SU-DHL-6 (cell line): ENCODE data around the gene GRIN2A.

ENCODE experiments used
- CTCF ChIP-seq: fragments of 200-600 bp; sonication (generic); IDR thresholded peaks from one replicate; pipeline ENCODE4 v1.5.1; 2017; ENCODE audit warnings: antibody characterized with exemption, mild to moderate bottlenecking, low read length, moderate library complexity; ENCODE audit not compliant: insufficient read depth, poor library complexity, severe bottlenecking
- EZH2phosphoT487 ChIP-seq: fragments of 200-600 bp; sonication (generic), shearing (Covaris generic); conservative IDR thresholded peaks from 2 replicates; pipeline ENCODE4 v1.6.1; 2018; ENCODE audit warnings: mild to moderate bottlenecking, antibody characterized with exemption, low read length, moderate library complexity, mixed read lengths

GRCh38 chr16:10027553-10027952 is 154.7 kb downstream of the GRIN2A start:
- TF ChIP-seq CTCF (no peak), EZH2phosphoT487 (no peak)
